B cell (primary cell): ENCODE data around the gene AHNAK. TPM values are rescaled to one million over a fixed set of nuclear protein-coding genes. Genes with fewer than 3 reads are reported as not detected.
A peak's percentile ranks its signal among the peaks of the same experiment; 100 is the strongest.

ENCODE experiments used
- ATAC-seq: fragments of 200-7000 bp; cut with Tn5 transposase; one replicate; pipeline ENCODE4 v1.10.0; 2021; ENCODE audit warnings: low read depth, mild to moderate bottlenecking, moderate number of reproducible peaks, moderate library complexity
- CTCF ChIA-PET: fragments of 350-600 bp; sonication (Branson Sonifier 250); formaldehyde crosslinking; loops from one replicate; lab custom pipeline; 2021; ENCODE audit warnings: antibody characterized with exemption, inconsistent platforms; lab: Charles Lee
- POLR2A ChIA-PET: fragments of 350-600 bp; sonication (Branson Sonifier 250); formaldehyde crosslinking; loops from one replicate; lab custom pipeline; 2021; ENCODE audit warnings: antibody characterized with exemption; lab: Charles Lee
- DNase-seq: peaks from one replicate; pipeline ENCODE4 v3.0.0; 2013
- H2AFZ ChIP-seq: 2 replicates; pipeline ENCODE4 v1.6.1; 2012; ENCODE audit warnings: mild to moderate bottlenecking, low read depth, low read length; ENCODE audit not compliant: insufficient read depth, poor library complexity, severe bottlenecking
- H3K27ac ChIP-seq, 2 donors: 1 replicate in 1 of 2; 2 replicates in 1 of 2; pipeline ENCODE4 v1.5.1; 2012 to 2013; ENCODE audit warnings: low read length in 2 of 2, mild to moderate bottlenecking in 2 of 2, moderate library complexity in 1 of 2
- H3K27me3 ChIP-seq, 4 experiments: fragments of 200-600 bp in 1 of 4; sonication (generic) in 1 of 4; replicated peaks in 1 of 4; 1 replicate in 2 of 4; 2 replicates in 2 of 4; pipeline versions ENCODE4 v1.6.1 to v1.7.0; 2013 to 2016; ENCODE audit warnings: low read length in 3 of 4, mild to moderate bottlenecking in 2 of 4, mixed read lengths in 1 of 4, moderate library complexity in 1 of 4; ENCODE audit not compliant: insufficient read depth in 4 of 4, control insufficient read depth in 3 of 4; ENCODE audit errors: control extremely low read depth in 1 of 4
- H3K36me3 ChIP-seq, 2 experiments: replicated peaks in 1 of 2; 1 replicate in 1 of 2; 2 replicates in 1 of 2; pipeline versions ENCODE4 v1.6.1 to v1.7.1; 2013; ENCODE audit warnings: low read length in 1 of 2; ENCODE audit not compliant: insufficient read depth in 2 of 2, control insufficient read depth in 1 of 2; ENCODE audit errors: control extremely low read depth in 1 of 2, extremely low read depth in 1 of 2
- H3K4me1 ChIP-seq, 2 donors: fragments of 200-600 bp in 1 of 2; sonication (generic) in 1 of 2; 1 replicate in 1 of 2; 2 replicates in 1 of 2; pipeline versions ENCODE4 v1.5.1 to v1.6.1; 2013 to 2017; ENCODE audit warnings: low read length in 2 of 2; ENCODE audit not compliant: control insufficient read depth in 2 of 2, insufficient read depth in 2 of 2
- H3K4me2 ChIP-seq: replicated peaks from 2 replicates; pipeline ENCODE3; 2012; ENCODE audit warnings: mild to moderate bottlenecking, low read depth, low read length; ENCODE audit not compliant: poor library complexity, severe bottlenecking
- H3K4me3 ChIP-seq, 5 experiments: fragments of 200-600 bp in 1 of 5; sonication (generic) in 1 of 5; 1 replicate in 3 of 5; 2 replicates in 2 of 5; pipeline versions ENCODE4 v1.5.1 to v1.7.0; 2011 to 2016; ENCODE audit warnings: low read length in 4 of 5, mild to moderate bottlenecking in 4 of 5, low read depth in 2 of 5, control low read depth in 1 of 5, moderate library complexity in 1 of 5; ENCODE audit not compliant: insufficient read depth in 1 of 5; ENCODE audit errors: control extremely low read depth in 1 of 5, extremely low read depth in 1 of 5
- H3K79me2 ChIP-seq: fragments of 200-600 bp; sonication (generic); one replicate; pipeline ENCODE4 v1.6.0; 2016; ENCODE audit warnings: low read length; ENCODE audit not compliant: control insufficient read depth, insufficient read depth
- H3K9ac ChIP-seq: fragments of 200-600 bp; sonication (generic); 2 replicates; pipeline ENCODE4 v1.6.1; 2017; ENCODE audit warnings: mild to moderate bottlenecking, low read length, moderate library complexity
- H3K9me3 ChIP-seq, 3 donors: one replicate each; pipeline versions ENCODE4 v1.6.1 to v1.7.1; 2013; ENCODE audit warnings: low read length in 2 of 3; ENCODE audit not compliant: control insufficient read depth in 2 of 3, insufficient read depth in 1 of 3; ENCODE audit errors: control extremely low read depth in 1 of 3
- H4K20me1 ChIP-seq: 2 replicates; pipeline ENCODE4 v1.6.0; 2012; ENCODE audit warnings: mild to moderate bottlenecking, low read length; ENCODE audit not compliant: insufficient read depth, control insufficient read depth, poor library complexity, severe bottlenecking
- H3K27ac Mint-ChIP-seq: one replicate; pipeline ENCODE4 v1.8.0; 2021; ENCODE audit warnings: mixed read lengths
- H3K27me3 Mint-ChIP-seq: one replicate; pipeline ENCODE4 v1.8.0; 2021; ENCODE audit warnings: mixed read lengths
- H3K4me1 Mint-ChIP-seq: one replicate; pipeline ENCODE4 v1.8.0; 2021; ENCODE audit warnings: mixed read lengths
- H3K4me3 Mint-ChIP-seq: one replicate; pipeline ENCODE4 v1.8.0; 2021; ENCODE audit warnings: mixed read lengths
- H3K9me3 Mint-ChIP-seq: one replicate; pipeline ENCODE4 v1.8.0; 2022; ENCODE audit warnings: mixed read lengths; ENCODE audit not compliant: insufficient read depth
- EZH2 ChIP-seq: IDR thresholded peaks from 2 replicates; pipeline ENCODE4 v1.6.1; 2012; ENCODE audit warnings: borderline replicate concordance, low read depth, mild to moderate bottlenecking, moderate library complexity, low read length; ENCODE audit not compliant: insufficient read depth, poor library complexity, severe bottlenecking
- WGBS: methylation state at CpG from one replicate; pipeline ENCODE4 v1.1.5; 2013; ENCODE audit warnings: missing lambda C conversion rate; ENCODE audit not compliant: insufficient coverage; 5-methylcytosine and 5-hydroxymethylcytosine counted together
- intact Hi-C: fragments of 100-400 bp; cut with micrococcal nuclease; formaldehyde crosslinking; loops from one replicate; pipeline ENCODE4 v1.10.0; 2022
- polyA plus RNA-seq: library from polyadenylated mRNA; depleted of rRNA; stranded (reverse); fragments of >200 nt; gene quantifications from 2 replicates; pipeline ENCODE4 v1.2.3, GENCODE V29; 2012
- total RNA-seq, 2 donors: library from RNA; stranded (reverse); fragments of 120-200 nt in 1 of 2; gene quantifications; 1 replicate in 1 of 2; 2 replicates in 1 of 2; pipeline versions ENCODE4 v1.2.3 to v1.2.4, GENCODE V29; 2013 to 2022
- TF ChIP-seq, protein P1 (sequence below): fragments of 200-600 bp; IDR thresholded peaks from one replicate; pipeline ENCODE4 v1.8.0; 2022; ENCODE audit warnings: antibody characterized with exemption, mild to moderate bottlenecking

Gene AHNAK
- total and polyA plus RNA-seq, 2 donors (not counting 1 experiment from before 2014, with no cell fraction given) = 63.7 to 229 TPM

DNA sequence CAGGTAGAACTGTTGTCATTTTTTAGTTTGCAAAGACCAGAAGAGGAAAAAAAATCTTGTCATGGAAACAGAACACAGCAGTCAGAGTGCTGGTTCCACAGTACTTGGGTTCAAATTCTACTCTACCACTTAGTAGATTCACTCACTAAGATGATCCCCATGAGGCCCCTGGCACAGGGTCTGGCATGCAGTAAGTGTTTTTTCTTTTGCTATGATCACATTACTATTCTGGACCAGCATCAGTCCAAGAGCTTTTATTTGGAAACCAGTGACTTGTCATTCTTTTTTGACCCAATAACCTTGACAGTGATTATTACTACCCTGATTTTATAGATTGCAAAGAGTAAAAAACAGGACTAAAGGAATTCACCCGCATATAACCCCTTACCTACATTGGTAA lies 23.0 kb upstream of the AHNAK start:
- Mint-ChIP-seq H3K4me1 (peaks cover 50% of the 10 kb centered on the region), H3K9me3 (no peaks in the 10 kb centered on the region), H3K4me3 (no peak overlapping the region), H3K27me3 (no peaks in the 10 kb centered on the region), H3K27ac (no peak overlapping the region)
- Histone ChIP-seq H3K4me2 (no peak overlapping the region), H3K79me2 (peaks cover 23% of the 10 kb centered on the region), H3K4me1 (peaks cover 9 to 17% of the 10 kb centered on the region in 2 donors), H3K27me3 (no peaks in the 10 kb centered on the region), H3K36me3 (peaks cover 15 to 64% of the 10 kb centered on the region in 2 experiments), H3K9me3 (peaks cover 0 to 3% (median 0%) of the 10 kb centered on the region in 3 donors), H3K27ac (peak overlapping the region in 1 of 2 donors; percentile 23), H3K4me3 (no peak overlapping the region), H3K9ac (no peak overlapping the region), H4K20me1 (peaks cover 15% of the 10 kb centered on the region), H2AFZ (no peak overlapping the region)
- intact Hi-C loops = loop anchor here (5.0 kb wide), 1 partner anchor 138 kb away; the partner anchor contains the start of genes BSCL2 and GNG3
- no CpG with 5 or more reads among the region's 1 CpG for WGBS
- ChIA-PET CTCF (interaction anchor here (0.6 to 6.1 kb wide), 9 partner anchors 9 to 292 kb away, joined by 3 to 33 read pairs (median 3); partner anchors contain the start of genes HNRNPUL2 and TUT1), POLR2A (interaction anchor here (1.4 kb wide), 1 partner anchor 14 kb away, joined by 4 read pairs; no protein-coding TSS in a partner anchor)
- TF ChIP-seq, protein P1, sequence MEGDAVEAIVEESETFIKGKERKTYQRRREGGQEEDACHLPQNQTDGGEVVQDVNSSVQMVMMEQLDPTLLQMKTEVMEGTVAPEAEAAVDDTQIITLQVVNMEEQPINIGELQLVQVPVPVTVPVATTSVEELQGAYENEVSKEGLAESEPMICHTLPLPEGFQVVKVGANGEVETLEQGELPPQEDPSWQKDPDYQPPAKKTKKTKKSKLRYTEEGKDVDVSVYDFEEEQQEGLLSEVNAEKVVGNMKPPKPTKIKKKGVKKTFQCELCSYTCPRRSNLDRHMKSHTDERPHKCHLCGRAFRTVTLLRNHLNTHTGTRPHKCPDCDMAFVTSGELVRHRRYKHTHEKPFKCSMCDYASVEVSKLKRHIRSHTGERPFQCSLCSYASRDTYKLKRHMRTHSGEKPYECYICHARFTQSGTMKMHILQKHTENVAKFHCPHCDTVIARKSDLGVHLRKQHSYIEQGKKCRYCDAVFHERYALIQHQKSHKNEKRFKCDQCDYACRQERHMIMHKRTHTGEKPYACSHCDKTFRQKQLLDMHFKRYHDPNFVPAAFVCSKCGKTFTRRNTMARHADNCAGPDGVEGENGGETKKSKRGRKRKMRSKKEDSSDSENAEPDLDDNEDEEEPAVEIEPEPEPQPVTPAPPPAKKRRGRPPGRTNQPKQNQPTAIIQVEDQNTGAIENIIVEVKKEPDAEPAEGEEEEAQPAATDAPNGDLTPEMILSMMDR = no peak
- no peak for TF ChIP-seq EZH2
- no peak for DNase-seq
- no peak for ATAC-seq

GRCh38 chr11:62567018-62567633 lies 20.5 kb upstream of the AHNAK start:
- no peak overlapping the region for H3K27ac ChIP-seq
- intact Hi-C loops = no loop called here
- no peaks in the 10 kb centered on the region for H3K9me3 ChIP-seq
- Mint-ChIP-seq H3K27ac (no peak overlapping the region), H3K4me1 (peaks cover 28% of the 10 kb centered on the region), H3K4me3 (no peak overlapping the region), H3K9me3 (no peaks in the 10 kb centered on the region), H3K27me3 (no peaks in the 10 kb centered on the region)
- no peak for ATAC-seq
- H3K36me3 ChIP-seq = peaks cover 18 to 74% of the 10 kb centered on the region in 2 experiments
- peaks cover 0 to under 1% of the 10 kb centered on the region in 2 donors for H3K4me1 ChIP-seq
- 91% methylated on average over 4 of the region's 8 CpGs for WGBS
- H4K20me1 ChIP-seq = peaks cover 20% of the 10 kb centered on the region
- no peaks in the 10 kb centered on the region for H3K27me3 ChIP-seq
- no peak overlapping the region for H3K9ac ChIP-seq
- H3K4me3 ChIP-seq = no peak overlapping the region
- H3K79me2 ChIP-seq = peaks cover 21% of the 10 kb centered on the region
- no peak overlapping the region for H2AFZ ChIP-seq
- no peak for TF ChIP-seq EZH2
- TF ChIP-seq, protein P1 = no peak
- DNase-seq = no peak
- no peak overlapping the region for H3K4me2 ChIP-seq
- ChIA-PET CTCF (interaction anchor here (0.7 to 1.3 kb wide), 3 partner anchors 9 to 172 kb away, joined by 3 to 5 read pairs (median 3); no protein-coding TSS in a partner anchor), POLR2A (interaction anchor here (0.6 to 0.7 kb wide), 2 partner anchors 77 to 195 kb away, joined by 3 to 5 read pairs; no protein-coding TSS in a partner anchor)
